ENCODE measurements around the gene RHNO1.

- TF ChIP-seq, protein P1, sequence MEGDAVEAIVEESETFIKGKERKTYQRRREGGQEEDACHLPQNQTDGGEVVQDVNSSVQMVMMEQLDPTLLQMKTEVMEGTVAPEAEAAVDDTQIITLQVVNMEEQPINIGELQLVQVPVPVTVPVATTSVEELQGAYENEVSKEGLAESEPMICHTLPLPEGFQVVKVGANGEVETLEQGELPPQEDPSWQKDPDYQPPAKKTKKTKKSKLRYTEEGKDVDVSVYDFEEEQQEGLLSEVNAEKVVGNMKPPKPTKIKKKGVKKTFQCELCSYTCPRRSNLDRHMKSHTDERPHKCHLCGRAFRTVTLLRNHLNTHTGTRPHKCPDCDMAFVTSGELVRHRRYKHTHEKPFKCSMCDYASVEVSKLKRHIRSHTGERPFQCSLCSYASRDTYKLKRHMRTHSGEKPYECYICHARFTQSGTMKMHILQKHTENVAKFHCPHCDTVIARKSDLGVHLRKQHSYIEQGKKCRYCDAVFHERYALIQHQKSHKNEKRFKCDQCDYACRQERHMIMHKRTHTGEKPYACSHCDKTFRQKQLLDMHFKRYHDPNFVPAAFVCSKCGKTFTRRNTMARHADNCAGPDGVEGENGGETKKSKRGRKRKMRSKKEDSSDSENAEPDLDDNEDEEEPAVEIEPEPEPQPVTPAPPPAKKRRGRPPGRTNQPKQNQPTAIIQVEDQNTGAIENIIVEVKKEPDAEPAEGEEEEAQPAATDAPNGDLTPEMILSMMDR (IDR thresholded peaks at IDR 0.05; ENCODE audit: low read depth, low read length, poor library complexity, severe bottlenecking) = no peak
- TF ChIP-seq EZH2phosphoT487 (IDR thresholded peaks at IDR 0.05; ENCODE audit: borderline replicate concordance, low read length) = no peak
Observed at GRCh38 chr12:2845280-2845679, 31.7 kb upstream of the RHNO1 start.
